GDM1 (cell line): ENCODE results near the gene SNRNP25.

ENCODE experiments used
- DNase-seq: peaks from one replicate; lab custom pipeline; 2025; lab: John Stamatoyannopoulos, UW

Gene SNRNP25

DNA sequence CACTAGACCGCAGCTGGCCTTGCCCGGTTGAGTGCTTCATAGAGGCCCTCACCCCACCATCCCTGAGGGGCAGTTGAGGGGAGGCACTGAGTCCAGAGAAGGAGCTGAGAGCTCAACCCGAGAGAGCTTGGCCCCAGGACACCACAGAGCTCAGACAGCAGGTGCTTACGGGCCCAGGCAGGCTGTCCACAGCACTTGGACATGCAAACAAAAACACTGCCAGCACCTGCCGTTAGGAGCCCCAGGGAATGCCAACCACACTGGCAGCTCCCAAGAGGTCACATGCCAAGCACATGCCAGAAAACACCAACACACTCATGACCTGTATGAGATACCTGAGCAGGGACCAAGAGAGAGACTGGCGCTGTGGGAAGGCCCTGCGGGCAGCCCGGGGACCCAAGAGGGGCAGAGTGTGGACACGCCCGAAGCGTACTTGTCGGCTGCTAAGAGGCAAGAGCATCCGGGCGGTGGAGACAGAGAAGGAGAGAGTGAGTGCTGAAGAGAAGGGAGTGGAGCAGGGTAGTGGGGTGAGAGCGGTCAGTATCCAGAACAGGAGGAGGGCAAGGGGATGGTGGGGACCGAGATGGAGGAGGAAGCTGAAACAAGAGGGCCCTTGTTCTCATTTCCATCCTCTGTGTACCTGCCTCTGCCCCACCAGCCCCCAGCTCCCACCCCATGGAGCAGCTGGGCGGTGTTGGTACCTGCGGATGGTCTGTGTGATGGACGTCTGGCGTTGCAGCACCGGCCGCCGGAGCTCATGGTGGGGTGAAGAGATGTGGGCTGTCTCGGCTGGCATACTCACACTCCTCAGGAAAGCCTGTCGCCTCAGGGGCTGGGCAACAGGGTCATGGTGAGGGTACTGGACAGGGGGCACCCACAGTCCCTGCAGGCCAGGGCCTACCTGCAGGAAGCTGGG lies 10.6 kb downstream of the SNRNP25 start:
- DNase-seq: no peak

DNA sequence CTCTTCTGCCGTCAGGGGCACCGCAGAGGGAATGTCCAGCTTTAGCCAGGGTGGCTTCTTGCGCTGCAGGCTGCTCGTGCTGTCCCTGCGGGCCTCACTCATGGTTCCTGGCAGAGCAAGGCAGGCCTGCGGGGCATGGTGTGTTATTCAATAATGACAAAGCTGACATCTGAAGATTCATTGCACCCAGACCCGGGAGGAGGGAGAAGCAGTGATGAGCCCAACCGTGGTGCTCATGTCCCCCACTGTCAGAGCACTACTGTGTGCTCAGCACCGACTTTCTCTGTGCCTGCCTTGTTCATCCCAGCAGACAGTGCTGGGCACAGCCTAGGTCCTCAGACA lies 11.3 kb downstream of the SNRNP25 start:
- DNase-seq: no peak

DNA sequence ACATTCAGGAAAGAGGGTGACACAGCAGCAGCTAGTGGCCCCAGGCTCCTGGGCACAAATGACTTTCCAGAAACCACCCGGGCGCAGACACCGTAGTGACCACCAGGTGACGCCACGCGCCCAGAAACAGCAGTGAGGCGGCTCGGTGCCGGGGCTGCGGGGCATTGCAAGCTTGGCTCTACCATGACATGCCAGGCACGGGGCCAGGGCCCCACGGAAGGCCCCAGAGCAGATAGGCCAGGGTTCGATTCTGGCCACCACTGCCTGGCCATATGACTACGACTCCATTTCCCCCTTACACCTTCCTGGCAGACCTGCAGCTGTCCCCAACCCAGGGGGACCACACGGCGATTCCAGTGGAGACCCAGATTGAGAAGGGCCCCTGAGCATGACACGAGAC lies 12.1 kb downstream of the SNRNP25 start:
- peak; percentile 76 for DNase-seq

DNA sequence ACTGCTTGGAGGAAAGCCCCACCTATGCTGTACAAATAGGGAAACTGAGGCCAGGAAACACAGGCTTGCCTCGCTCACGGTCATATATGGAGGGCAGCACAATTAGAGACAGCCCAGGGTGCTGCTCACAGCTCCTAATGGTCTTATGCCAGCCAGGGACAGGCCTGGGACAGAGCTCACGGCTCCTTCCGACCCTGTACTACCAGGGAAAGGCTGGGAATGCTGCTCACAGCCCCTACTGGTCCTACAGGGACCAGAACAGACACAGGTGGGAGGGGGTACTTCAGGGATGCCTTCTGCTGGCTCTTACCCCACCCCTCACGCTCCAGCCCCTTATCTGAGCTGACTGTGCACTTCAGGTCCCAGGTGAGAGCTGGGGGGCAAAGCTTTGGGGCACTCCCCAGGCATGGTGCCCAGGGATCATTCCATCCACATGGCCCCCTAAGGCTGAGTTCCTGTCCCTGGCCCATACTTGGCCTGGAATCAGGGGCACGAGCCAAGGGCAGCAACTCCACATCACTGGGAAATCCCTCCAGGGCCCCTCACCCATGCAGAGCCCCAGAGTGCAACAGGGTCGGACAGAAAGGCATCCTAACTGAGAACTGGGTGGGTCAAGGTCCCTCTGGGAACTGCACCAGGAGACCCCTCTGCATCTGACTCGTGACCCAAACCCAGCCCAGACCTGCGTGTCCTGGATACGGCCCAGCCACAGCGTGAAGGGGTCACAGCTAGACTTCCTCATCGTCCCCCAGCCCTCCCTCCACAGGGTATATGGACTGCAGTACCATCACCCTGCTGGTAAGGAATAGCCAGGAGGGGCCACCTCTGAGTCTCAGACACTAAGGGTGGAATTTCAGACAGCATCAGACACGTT lies 12.9 kb downstream of the SNRNP25 start:
- no peak for DNase-seq

DNA sequence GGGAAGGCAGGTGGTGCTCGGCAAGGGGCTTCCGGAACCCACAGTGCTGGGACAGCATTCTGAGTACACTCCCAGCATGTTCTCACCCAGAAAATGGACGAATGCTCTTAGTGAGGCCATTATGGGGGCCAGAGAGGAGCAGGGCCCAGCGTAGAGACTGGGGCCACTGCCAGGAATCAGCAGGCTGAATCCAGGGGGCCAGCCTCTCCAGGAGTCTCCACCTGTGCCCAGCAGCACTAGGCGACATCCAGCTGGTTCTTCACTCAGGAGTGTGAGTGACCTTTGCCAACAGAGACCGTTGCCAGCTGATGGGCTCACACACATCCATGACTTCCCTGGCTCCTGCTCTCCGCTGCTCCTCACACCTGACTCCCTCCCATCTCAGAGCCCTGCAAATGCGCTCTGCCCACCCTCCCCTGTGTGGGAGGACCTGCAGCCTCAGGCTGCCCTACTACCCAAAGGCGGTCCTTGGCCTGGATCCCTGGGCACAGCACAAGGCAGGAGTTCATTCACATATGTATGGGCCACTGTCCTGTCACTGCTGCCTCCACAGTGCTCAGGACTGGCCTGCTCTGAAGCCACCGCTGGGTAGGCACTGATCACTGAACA lies 13.7 kb downstream of the SNRNP25 start:
- DNase-seq: no peak

DNA sequence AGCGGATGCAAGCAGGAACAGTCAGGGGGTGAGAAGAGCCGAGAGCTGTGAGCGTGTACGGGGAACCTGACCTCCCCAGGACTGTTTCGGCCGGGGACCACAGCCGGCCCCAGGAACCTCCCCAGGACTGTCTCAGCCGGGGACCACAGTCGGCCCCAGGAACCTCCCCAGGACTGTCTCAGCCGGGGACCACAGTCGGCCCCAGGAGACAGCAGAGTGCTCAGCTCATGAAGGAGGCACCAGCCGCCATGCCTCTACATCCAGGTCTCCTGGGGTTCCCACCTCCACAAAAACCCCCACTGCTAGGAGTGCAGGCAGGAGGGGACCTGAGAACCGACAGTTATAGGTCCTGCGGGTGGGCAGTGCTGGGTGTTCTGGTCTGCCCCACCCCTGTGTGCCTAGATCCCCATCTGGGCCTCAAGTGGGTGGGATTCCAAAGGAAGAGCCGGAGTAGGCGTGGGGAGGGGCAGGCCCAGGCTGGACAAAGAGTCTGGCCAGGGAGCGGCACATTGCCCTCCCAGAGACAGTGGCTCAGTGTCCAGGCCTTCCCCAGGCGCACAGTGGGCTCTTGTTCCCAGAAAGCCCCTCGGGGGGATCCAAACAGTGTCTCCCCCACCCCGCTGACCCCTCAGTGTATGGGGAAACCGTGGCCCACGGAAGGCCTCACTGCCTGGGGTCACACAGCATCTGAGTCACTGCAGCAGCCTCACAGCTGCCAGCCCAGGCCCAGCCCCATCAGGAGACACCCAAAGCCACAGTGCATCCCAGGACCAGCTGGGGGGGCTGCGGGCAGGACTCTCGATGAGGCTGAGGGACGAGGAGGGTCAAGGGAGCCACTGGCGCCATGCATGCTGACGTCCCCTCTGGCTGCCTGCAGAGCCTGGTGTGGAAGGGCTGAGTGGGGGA lies 14.5 kb downstream of the SNRNP25 start:
- DNase-seq: no peak

DNA sequence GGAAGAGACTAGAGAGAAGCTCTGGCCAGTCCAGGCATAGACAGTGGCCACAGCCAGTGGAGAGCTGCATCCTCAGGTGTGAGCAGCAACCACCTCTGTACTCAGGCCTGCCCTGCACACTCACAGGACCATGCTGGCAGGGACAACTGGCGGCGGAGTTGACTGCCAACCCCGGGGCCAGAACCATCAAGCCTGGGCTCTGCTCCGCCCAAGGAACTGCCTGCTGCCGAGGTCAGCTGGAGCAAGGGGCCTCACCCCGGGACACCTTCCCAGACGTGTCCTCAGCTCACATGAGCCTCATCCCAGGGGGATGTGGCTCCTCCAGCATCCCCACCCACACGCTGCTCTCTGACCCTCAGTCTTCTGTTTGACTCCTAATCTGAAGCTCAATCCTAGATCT lies 15.6 kb downstream of the SNRNP25 start:
- no peak for DNase-seq

DNA sequence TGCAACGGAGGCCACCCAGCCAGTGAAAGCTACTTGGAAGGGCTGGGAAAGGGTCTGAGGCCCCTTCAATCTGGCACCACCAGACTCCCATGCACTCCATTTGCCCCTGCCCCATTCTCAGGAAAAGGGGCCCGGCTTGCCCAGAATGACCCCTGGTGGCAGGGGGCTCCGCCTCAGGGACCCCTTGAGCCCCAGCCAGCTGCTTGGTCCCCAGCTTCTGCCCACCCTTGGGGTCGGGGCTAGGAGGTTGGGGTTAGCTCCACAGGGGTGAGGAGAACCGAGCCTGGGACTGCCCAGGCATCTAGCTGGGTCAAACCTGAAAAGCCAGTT lies 17.5 kb downstream of the SNRNP25 start:
- DNase-seq: no peak

DNA sequence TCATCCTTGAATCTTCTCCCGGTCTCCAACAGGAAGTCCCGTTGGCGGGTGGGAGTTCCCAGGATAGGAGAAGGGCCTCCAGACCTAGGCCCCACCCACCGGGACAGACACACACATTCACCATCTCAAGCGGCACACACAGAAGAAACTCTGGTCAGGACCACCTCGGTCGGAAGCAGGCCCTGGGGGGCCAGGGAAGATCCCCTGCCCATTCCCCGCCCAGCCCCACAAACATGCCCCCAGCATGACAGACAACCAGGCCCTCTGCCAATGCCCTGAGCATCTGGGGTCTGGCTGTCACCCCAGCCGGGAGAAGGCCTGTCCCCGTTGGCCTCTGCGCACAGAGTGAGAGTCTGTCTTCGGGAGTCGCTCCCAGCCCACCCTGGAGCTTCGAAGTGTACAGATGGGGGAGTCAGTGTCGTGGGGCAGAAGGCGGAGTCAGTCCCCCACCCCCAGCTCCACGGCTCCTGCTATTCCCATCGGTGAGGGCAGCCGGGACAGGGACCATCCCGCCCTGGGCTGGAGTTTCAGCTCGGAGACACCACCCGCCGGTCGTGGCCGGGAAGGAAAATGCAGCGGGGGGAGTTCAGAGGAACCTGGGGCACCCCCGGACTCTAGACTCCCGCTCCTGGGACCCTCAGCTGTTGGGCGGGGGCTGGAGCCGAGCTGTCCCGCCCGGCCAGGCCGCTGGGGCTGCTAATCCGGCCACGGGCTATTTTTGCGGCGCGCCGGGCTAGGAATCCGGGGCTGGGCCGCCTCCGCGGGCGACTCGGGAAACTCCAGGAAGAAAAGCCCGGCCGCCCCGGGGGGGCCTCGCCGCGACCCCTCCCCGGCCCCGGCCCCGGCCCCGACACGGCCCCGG lies 18.1 kb downstream of the SNRNP25 start:
- no peak for DNase-seq

DNA sequence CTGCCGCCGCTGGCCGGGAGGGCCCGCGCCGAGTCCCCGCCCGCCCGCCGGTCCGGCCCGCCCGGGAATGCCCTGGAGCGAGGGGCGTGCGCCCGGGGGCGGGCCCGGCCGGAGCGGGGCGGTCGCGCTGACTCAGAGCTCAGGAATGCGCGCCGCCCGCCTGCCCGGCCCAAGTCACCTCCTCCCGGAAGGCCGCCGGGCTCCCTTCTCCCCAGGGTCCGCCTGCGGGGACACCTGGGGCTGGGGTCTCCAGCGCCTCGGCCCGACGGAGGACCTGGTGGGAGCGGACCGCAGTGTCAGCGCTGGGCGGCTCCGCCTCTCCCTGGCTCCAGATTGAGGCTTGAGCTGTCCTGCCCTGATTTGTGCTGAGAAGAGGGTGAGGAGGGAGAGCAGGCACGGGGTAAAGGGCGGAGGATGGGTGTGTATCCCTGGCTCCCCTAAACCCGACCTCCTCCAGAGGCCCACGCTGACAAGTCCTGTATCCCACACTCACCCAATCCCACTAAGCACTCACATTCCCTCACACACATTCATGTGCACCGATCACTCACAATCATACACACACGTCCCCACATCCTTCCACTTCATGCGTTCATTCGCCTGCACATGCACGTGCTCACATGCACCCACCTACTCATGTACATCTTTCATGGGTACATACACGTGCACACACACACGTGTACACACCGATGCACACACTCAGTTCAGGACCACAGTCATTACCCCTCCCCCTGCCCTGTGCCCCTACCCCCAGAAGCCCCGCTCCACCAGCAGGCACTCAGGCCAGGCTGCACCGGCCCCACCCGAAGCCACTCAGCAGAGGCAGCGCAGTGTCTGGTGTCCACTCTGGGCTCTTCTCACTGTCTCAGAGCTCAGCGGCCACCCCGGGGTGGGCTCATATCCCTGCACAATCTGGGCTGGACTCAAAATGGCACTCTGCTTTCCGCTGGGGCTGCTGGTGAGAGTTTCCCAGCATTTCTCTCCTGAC lies 19.2 kb downstream of the SNRNP25 start, which contains the start of gene RHBDF1:
TSS of gene RHBDF1 (minus strand) at position 71 of the 988 bp plus-strand sequence. CDS start 7,616 bp downstream, outside the sequence.
- no peak for DNase-seq

DNA sequence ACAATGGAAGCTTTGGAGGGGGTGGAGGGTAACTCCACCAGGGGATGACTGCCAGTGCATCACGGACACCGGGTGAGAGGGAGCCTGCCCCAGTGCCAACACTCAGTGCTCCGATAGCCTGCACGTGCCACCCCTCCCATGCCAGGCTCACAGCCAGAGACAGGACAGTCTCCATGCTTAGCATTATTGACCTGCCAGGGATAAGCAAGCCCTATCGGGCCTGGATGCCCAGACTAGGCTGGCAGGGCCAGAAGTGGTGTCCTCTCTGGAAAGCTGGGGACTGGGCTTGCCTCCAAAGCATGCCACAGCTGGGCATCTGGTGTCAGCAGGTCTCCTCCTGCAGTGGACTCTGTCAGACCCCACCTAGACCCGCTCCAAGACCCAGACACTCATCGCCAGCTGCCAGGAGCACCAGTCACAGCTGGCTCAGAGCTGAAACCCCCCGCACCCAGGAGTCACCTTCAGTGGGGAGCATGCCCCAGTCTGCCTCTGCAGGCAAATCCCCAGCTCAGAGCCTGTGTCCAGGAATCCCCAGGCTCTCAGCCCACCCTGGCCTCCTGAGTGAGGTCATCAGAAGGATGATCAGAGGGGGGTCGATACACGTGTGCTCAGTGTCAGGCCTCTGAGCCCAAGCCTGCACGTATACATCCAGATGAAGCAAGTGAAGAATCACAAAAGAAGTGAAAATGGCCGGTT lies 20.6 kb downstream of the SNRNP25 start:
- DNase-seq: no peak

DNA sequence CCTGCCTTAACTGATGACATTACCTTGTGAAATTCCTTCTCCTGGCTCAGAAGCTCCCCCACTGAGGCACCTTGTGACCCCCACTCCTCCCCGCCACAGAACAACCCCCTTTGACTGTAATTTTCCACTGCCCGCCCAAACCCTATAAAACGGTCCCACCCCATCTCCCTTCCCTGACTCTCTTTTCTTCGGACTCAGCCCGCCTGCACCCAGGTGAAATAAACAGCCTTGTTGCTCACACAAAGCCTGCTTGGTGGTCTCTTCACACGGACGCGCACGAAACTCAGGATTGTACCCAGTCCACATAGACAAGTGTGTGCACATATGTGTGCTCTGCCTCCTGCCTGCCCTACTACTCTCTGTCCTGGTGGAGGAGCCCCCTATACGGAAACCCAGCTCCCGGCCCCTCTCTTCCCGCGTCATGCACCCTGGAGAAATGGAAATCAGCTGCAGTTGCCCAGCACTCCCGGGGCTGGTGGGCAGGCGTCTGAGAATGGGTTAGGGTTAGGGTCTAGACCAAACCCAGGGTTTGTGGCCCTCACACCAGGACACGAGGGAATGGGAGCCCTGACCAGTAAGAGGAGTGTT lies 21.2 kb downstream of the SNRNP25 start:
- DNase-seq: no peak

DNA sequence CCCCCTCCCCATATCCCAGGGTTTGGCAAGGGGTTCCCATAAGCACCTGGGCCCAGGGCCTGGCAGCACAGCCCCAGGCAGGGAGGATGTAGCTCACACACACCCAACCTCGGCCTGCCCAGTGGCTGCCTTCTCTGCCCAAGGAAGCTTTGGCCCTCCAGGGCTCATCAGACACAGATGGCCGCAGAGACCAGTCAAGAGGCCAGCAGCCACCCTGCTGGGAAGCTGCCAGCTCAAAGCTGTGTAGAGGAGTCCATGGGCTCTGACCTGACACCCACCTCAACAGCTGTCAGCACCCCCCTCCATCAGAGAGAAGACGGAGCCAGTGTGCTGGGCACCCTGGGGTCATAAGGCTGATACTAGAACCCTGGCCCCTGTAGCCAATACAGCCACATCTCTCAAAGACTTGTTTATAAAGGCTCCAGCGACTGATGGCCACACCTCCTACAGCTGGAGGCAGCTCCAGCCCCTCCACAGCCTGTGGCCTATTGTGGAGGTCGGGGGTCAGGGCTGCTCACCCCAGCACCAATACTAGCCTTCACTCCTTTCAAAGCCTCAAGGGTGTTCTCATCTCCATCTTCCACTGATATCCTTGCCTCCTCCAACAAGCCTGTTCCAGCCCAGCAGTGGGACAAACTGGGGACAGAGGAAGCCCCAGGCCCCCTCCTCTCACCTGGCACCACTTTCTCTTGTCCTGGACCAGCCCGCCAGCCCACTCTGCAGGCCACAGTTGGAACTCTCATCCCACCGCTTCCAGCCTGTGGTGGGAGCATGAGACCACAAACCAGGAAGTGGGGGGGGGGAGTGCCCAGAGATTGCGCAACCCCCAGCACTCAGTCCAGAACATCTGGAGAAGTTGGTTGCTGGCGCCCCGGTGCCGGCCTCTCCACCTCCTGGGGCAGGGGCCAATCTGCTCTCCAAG lies 22.2 kb downstream of the SNRNP25 start:
- DNase-seq: peak; percentile 87

DNA sequence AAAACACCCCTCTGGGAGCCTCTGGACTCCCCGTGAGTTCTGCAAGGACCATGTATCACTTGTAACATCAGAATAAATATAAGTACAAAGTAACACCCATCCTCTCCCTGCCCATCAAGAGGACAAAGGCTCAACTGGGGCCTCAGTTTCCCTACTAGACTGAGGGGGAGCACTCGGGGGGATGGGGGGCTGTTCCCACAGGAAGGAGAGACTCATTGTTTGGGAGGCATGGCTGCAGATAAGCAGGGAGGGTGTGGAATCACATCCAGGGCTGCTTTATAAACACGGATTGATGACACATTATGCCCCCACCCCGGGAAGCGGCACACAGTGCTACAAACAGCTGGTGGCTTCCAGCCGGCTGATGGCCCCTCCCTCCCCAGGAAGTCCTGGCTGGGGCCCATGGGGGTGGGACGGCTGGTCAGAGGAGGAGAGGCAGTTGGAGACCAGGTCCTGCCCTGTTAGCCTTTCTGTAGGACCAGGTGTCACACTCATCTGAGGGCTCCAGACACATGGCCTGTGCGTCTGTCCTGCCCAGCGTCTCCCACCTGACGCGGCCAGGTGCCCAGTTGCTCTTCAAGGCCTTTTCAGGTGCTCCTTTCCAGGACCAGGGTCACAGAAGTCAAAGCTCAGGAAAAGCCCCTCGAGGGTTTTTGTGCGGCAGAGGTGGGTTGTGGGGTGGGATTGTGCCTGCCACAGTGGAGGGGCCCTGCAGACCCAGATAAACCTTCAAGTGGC lies 23.1 kb downstream of the SNRNP25 start:
- DNase-seq: peak; percentile 25

DNA sequence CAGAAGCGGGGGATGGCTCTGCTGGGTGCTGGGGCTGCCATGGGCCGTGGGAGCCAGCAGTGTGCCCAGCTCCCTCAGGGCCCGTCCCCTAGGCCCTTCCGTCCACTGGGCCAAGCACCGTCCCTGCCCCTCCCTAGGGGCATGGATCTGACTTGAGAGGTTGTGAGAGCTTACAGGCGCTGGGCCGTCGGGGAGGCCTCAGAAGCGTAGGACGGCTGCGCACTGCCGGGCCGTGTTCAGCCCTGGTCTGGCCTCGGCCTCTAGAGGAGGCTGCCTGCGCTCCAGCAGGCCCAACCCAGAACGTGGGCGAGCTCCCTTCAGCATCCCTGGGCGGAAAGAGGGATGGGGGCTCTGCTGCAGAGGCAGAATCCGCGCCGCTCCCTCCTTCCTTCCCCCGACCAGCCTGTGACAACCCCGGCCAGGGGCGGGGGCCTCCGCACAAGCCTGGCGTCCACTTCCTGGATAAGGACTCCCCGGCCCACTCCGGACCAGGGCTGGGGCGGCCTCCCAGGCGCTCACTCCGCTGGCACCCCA lies 23.7 kb downstream of the SNRNP25 start:
- peak; percentile 23 for DNase-seq

DNA sequence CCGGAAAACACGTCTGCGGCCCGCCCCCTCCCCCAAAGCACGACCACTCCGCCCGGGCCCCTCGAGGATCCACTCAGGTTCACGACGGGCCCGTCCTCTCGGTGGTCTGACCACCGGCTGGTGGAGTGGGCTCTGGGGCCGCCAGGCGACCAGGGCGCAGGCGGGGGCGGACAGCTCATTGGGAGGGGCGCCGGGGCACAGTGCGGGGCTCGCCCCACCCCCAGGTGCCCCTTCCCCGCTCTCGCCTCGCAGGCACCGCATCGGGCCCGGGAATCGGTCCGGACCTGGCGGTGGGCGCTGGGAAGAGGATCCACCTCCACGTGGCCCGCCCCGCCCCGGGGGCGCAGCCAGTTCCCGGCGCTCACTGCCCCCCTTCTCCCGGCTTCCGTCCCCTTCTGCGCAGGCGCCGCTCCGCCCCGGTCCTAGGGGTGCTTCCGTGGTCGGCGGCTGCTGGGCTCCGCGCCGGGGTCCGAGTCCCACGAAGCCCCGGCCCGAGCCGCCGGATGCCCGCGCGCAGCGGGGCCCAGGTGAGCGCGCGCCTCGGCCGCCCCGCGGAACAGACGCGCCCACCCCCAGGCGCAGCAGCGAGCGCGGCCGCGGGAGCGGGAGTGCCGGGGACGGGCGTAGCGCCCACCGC lies 24.3 kb downstream of the SNRNP25 start, which contains the start of gene MPG:
TSS of gene MPG (plus strand) at position 419 of the 637 bp plus-strand sequence. CDS start at position 504, 85 bp downstream.
- DNase-seq: peak; percentile 81
